ENCODE measurements around the gene SIGLEC11. TPM values are rescaled to one million over a fixed set of nuclear protein-coding genes. Genes with fewer than 3 reads are reported as not detected.

The SIGLEC11 gene
- polyA plus RNA-seq, 3 donors: 0.28 to 2.2 (median 0.67) TPM

GRCh38 chr19:49988007-49988406, 27.0 kb upstream of the SIGLEC11 start:
- Histone ChIP-seq H3K36me3 (replicated peaks in 1 of 2; ENCODE audit: control insufficient read depth in 1 of 2, insufficient read depth in 2 of 2, low read length in 2 of 2) (peaks cover 61 to 84% of the 10 kb centered on the region in 2 donors), H3K9me3 (replicated peaks in 1 of 2; ENCODE audit: control insufficient read depth in 1 of 2, insufficient read depth in 1 of 2, low read length in 2 of 2) (peaks cover 0 to 3% of the 10 kb centered on the region in 2 donors), H3K4me3 (replicated peaks in 1 of 3; ENCODE audit: low read depth in 2 of 3, low read length in 3 of 3) (no peak overlapping the region), H3K9ac (ENCODE audit: insufficient read depth, low read length, poor library complexity, severe bottlenecking) (no peak overlapping the region), H4K20me1 (ENCODE audit: insufficient read depth, low read length) (peaks cover 61% of the 10 kb centered on the region), H3K4me1 (ENCODE audit: control insufficient read depth in 1 of 2, insufficient read depth in 2 of 2, low read length in 2 of 2) (peaks cover 0 to 8% of the 10 kb centered on the region in 2 donors), H3K79me2 (ENCODE audit: insufficient read depth, low read length) (no peaks in the 10 kb centered on the region), H2AFZ (ENCODE audit: insufficient read depth, low read depth, low read length, poor library complexity, severe bottlenecking) (no peak overlapping the region), H3K27me3 (ENCODE audit: control insufficient read depth in 2 of 2, insufficient read depth in 2 of 2, low read length in 2 of 2) (no peaks in the 10 kb centered on the region), H3K4me2 (replicated peaks; ENCODE audit: extremely low read depth, low read length, poor library complexity, severe bottlenecking) (no peak overlapping the region), H3K27ac (ENCODE audit: low read depth in 1 of 2, low read length in 2 of 2) (no peak overlapping the region)
- intact Hi-C loops (cut with micrococcal nuclease): no loop called here
- H3K9me3 Mint-ChIP-seq: peaks cover 0 to 5% (median 2%) of the 10 kb centered on the region in 7 donors
- H3K36me3 Mint-ChIP-seq: peaks cover 75 to 92% of the 10 kb centered on the region in 2 donors
- no peak overlapping the region for H3K4me3 Mint-ChIP-seq
- 100% methylated on average over 5 of the region's 5 CpGs for WGBS (ENCODE audit: insufficient coverage)
- H3K27me3 Mint-ChIP-seq (ENCODE audit: low read depth in 3 of 3): peaks cover 0 to 1% (median 0%) of the 10 kb centered on the region in 3 donors
- peak overlapping the region in 1 of 7 donors; percentile 15 for H3K27ac Mint-ChIP-seq
- peaks cover 10% of the 10 kb centered on the region for H3K4me1 Mint-ChIP-seq
- TF ChIP-seq CTCF (IDR thresholded peaks at IDR 0.05): no peak
- DNase-seq: no peak

GRCh38 chr19:49987159-49987698, 26.3 kb upstream of the SIGLEC11 start:
- no peak overlapping the region for H3K9ac ChIP-seq (ENCODE audit: insufficient read depth, low read length, poor library complexity, severe bottlenecking)
- H4K20me1 ChIP-seq (ENCODE audit: insufficient read depth, low read length): peaks cover 65% of the 10 kb centered on the region
- peaks cover 0 to 3% of the 10 kb centered on the region in 2 donors for H3K9me3 ChIP-seq (replicated peaks in 1 of 2; ENCODE audit: control insufficient read depth in 1 of 2, insufficient read depth in 1 of 2, low read length in 2 of 2)
- intact Hi-C loops (cut with micrococcal nuclease): no loop called here
- peaks cover 0 to 8% of the 10 kb centered on the region in 2 donors for H3K4me1 ChIP-seq (ENCODE audit: control insufficient read depth in 1 of 2, insufficient read depth in 2 of 2, low read length in 2 of 2)
- H3K36me3 ChIP-seq (replicated peaks in 1 of 2; ENCODE audit: control insufficient read depth in 1 of 2, insufficient read depth in 2 of 2, low read length in 2 of 2): peaks cover 53 to 81% of the 10 kb centered on the region in 2 donors
- peak; percentile 84 to 88 (median 86) for DNase-seq
- H3K36me3 Mint-ChIP-seq: peaks cover 71 to 92% of the 10 kb centered on the region in 2 donors
- TF ChIP-seq CTCF (IDR thresholded peaks at IDR 0.05): no peak
- no peak overlapping the region for H3K4me3 ChIP-seq (replicated peaks in 1 of 3; ENCODE audit: low read depth in 2 of 3, low read length in 3 of 3)
- peaks cover 0 to 3% (median 2%) of the 10 kb centered on the region in 3 donors for H3K27me3 Mint-ChIP-seq (ENCODE audit: low read depth in 3 of 3)
- H3K27ac ChIP-seq (ENCODE audit: low read depth in 1 of 2, low read length in 2 of 2): no peak overlapping the region
- 6% methylated on average over 7 of the region's 9 CpGs for WGBS (ENCODE audit: insufficient coverage)
- no peak overlapping the region for H2AFZ ChIP-seq (ENCODE audit: insufficient read depth, low read depth, low read length, poor library complexity, severe bottlenecking)
- peaks cover 0 to 5% (median 0%) of the 10 kb centered on the region in 7 donors for H3K9me3 Mint-ChIP-seq
- peak overlapping the region in 2 of 7 donors; percentile 32 to 52 for H3K27ac Mint-ChIP-seq
- H3K4me2 ChIP-seq (replicated peaks; ENCODE audit: extremely low read depth, low read length, poor library complexity, severe bottlenecking): no peak overlapping the region
- no peaks in the 10 kb centered on the region for H3K27me3 ChIP-seq (ENCODE audit: control insufficient read depth in 2 of 2, insufficient read depth in 2 of 2, low read length in 2 of 2)
- peaks cover 10% of the 10 kb centered on the region for H3K4me1 Mint-ChIP-seq
- H3K79me2 ChIP-seq (ENCODE audit: insufficient read depth, low read length): no peaks in the 10 kb centered on the region
- no peak overlapping the region for H3K4me3 Mint-ChIP-seq

Measured in CD14-positive monocyte (primary cell).